CD4-positive, alpha-beta T cell treated with Interleukin-15 for 4 hours (primary cell): ENCODE measurements around the gene ABCA1.
A peak's percentile ranks its signal among the peaks of the same experiment; 100 is the strongest.
"Not testable (repeated sequence)": the region's sequence is repeated elsewhere in the genome, so short reads cannot be mapped to it uniquely, and the experiment has no call there.

Experiments used
- DNase-seq: peaks from one replicate; pipeline ENCODE4 v3.0.0-alpha.2; 2020; ENCODE audit warnings: low spot score

ABCA1 gene

GRCh38 chr9:104798209-104798995, 129.6 kb downstream of the ABCA1 start:
- DNase-seq, result no peak

DNA sequence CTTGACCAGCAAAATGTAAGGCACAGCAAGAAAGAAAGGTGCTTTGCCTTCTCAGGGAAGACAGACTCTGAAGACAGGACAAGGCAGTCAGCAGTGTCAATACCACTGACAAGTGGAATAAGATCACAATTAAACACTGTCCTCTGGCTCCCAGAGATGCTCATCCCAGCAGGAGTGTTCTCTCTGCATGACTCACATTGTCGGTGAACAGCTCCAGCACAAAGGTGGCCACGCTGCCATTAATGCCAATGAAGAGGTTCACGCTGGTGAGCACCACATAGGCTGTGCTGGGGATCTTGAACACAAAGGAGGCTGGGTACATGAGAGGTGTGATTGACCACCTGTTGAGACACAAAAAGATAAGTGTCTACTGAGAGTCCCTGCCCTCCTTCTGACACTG, 132.1 kb downstream of the ABCA1 start:
- no peak for DNase-seq

DNA sequence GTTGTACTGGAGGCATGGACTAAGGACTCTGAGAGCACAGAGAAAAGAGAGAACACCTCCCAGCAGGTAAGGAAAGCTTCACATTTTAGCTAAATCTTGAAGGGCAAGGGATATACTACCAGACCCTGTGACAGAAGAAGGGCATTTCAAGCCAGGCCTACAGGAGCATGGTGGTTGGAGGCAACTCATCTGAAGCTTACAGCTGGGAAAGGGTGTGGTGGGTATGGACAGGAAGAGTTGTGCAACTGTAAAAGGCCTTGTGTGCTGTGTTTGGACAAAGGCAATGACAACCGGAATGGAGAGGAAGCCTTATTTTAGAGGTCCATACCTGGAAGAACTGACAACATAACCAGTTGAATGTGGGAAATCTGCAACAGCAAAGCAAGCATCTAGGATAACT, 132.9 kb downstream of the ABCA1 start:
- no peak for DNase-seq

DNA sequence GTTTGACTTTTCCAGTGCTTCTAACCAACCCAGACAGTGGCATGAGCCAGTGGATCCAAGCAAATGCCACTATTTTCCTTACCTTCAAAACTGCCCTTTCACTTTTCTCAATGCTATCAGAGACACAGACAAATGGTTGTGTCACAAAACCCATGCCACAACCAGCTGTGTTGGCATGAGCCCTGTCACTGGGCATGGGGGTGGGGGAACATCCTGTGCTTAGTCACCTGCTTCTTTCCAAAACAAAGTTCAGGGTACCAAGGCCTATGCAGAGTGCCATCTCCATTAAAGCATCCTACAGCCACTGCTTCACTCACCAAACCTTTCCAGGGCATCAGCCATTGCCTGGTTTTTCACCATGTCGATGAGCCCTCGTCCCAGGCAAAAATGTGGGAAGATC, 133.9 kb downstream of the ABCA1 start:
- DNase-seq, result no peak

DNA sequence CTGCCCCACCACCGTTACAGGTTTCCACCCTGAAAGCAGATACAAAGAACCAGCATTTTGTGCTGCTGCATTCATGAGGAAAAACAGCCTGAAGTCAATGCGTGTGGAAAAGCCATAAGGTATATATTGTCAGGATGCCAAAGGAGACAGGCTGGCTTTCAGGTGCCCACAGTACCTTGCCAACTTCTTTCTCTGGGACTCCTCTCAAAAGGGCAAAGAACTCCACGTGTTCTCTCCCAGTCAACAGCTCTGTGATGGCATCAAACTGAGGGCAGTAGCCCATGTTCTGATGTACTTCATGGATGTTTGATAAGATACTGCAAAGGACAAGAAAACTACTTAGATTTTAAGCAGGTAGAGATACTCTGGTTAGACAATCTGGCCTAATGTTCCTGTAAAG, 139.7 kb downstream of the ABCA1 start:
- DNase-seq, result no peak

- no peak for DNase-seq
These were observed 140.5 kb downstream of the ABCA1 start for GRCh38 chr9:104787306-104788015.

- no peak for DNase-seq
These were observed 141.7 kb downstream of the ABCA1 start for GRCh38 chr9:104786293-104786692.

DNA sequence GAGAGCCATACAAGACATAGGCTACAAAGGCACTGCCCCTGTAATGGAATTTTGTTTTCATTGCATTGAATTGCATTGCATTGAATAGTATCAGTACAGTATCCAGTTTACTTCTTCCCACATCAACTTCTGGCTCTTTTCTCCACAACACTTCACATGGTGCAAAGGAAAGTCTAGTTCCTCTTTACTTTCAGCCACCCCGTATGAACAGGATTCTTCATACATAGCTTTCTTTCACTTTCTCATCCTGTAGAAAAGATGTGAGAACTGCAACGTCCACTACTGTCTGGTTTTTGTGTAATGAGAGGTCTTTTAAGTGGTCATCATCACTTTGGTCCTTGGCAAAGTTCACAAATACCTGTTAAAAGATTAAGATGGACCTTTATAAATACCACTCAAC, 143.9 kb downstream of the ABCA1 start:
- DNase-seq, result no peak

DNA sequence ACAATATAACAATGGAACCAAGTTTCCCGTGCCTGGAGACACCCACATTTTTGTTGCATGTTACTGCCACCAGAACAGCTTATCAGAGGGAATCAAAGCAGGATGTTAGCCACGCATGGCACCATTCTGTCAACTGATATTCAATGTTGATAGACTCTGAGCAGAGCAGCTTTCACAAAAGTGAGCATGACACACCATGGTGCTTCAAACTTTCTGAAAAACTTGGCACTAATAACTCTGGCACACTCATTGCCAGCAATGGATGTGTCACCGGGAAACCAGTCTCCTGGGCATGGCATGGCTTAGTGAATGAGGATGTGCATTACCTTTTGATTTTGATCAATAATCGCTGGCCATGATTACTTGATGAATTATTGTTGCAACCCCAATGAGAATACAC, 144.4 kb downstream of the ABCA1 start:
- no peak for DNase-seq

DNA sequence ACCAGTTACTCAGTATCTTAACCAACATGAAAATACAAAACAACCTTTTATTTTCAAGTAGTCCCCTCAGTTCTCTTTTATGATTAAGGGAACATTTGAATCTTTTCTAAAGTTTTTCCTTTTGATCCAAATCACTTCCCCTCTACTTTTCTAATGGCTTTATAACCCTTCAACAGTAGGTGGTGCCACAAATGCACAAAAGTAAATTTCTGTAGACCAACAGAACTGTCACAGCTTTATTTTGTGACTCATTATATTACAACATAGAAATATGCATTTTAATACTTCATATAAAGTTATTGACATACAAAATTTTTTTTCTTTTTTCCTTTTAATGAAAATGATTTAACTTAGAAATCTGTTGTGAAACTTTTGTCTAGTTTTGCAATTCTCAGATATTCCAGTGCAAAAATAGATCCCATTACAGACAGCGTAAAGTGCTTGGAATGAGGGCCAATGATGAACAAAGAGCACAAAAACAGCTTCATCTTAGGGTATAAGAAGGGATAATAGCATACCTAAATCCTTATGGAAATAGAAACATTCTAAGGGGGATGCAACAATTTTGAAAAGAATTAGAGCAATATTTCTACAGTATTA, 147.1 kb downstream of the ABCA1 start:
- DNase-seq, result peak; percentile 6

- DNase-seq, result no peak
These were observed 147.9 kb downstream of the ABCA1 start for GRCh38 chr9:104779946-104780535.

GRCh38 chr9:104779334-104779733, 148.6 kb downstream of the ABCA1 start:
- no peak for DNase-seq

GRCh38 chr9:104778802-104779201, 149.2 kb downstream of the ABCA1 start:
- no peak for DNase-seq

DNA sequence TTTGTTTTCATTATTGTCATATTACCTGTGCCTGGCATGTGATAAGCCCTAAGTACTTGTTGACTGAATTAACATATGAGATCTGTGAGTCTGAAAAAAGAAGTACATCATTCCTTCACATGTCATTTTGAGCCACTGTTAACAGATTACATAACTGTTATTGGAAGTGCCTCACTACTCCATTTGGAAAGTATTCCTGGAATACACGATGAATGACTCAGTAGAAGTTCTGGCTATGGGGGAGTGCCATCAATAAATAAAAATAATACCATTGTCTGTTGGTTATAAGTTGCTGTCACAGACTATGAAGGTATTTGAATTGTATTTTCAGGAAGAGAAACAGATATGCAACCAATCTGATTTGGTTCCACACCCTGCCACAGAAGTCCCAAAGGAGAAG, 151.2 kb downstream of the ABCA1 start:
- DNase-seq, result no peak

- no peak for DNase-seq
These were observed 152.0 kb downstream of the ABCA1 start for GRCh38 chr9:104775976-104776375.

GRCh38 chr9:104775574-104775936, 152.4 kb downstream of the ABCA1 start:
- DNase-seq, result no peak

DNA sequence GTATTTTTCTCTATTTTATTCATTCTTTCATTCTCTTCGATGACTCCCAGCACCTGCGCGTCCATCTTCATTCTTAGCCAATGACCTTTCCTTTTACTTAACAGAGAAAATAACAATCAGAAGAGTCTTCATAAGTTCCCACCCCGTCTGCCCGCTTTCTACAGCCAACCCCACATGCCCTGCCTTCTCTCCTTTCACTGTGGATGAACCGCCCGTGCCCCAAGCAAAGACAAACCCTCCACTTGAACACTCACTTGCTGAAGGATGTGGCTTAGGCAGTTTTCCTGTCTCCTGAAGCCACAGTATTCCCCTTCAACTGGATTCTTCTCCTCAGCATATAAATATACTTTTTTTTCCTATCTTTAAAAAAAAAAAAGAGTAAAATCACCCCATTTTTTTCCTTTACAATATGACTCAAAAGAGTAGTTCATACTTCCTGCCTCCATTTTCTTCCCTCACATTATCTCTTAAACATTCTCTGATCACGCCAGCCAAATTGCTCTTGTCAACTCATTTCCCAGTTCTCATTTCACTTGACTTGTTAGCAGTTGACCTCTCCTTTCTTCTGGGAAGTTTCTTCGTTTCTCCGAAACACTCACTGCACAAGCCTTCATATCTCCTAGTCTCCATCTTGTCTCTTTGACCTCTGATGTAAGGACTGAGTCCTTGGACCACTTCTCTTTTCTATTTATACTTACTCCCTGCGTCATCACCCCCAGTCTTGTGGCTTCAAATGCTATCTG, 153.0 kb downstream of the ABCA1 start:
- DNase-seq, result no peak

DNA sequence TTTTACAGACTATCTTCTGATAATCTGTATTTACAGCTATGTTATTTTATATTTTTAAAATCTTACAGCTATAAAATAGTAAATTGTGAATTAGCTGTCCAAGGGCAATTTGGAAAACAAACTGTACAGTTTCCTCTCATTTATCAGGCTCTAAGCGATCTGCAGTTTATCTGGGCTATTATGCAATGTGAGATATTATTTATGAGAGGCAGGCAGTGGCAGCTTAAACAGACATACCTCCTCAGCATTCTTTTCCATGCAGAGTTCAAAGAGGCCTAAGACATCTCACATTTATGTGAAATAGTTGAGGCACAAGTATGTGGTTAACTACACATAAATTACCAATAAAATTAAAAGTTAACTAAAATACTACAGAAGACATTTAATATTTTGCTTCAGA, 153.8 kb downstream of the ABCA1 start:
- no peak for DNase-seq

GRCh38 chr9:104772714-104773510, 155.0 kb downstream of the ABCA1 start:
- DNase-seq, result no peak

DNA sequence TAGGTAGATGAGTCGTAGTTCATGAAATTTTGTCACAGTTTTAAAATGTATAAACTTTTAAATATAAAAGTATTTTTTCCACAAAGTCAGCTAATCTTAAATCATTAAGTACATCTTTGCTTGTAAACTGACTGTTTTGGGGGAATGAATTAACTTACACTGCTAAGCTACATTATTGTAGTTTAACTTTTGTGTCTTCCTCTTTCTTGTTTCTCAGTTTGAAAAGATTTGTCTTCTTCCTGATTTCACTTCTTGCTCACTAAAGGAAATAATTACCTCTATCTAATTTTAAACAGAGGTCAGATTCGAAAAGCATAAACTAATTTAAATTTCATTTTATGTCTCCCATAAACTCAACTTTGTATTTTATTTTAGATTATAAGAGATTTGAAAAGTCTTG, 158.3 kb downstream of the ABCA1 start:
- DNase-seq, result no peak

GRCh38 chr9:104769029-104769428, 158.9 kb downstream of the ABCA1 start:
- not testable (repeated sequence) for DNase-seq
